Common myeloid progenitor, CD34-positive (primary cell): ENCODE measurements around the gene MRPS10.
A peak's percentile ranks its signal among the peaks of the same experiment; 100 is the strongest.

Source experiments
- CTCF ChIA-PET: fragments of 350-600 bp; sonication (Branson Sonifier 250); formaldehyde crosslinking; loops from one replicate; lab custom pipeline; 2021; ENCODE audit warnings: antibody characterized with exemption; lab: Charles Lee
- POLR2A ChIA-PET: fragments of 350-600 bp; sonication (Branson Sonifier 250); formaldehyde crosslinking; loops from one replicate; lab custom pipeline; 2021; ENCODE audit warnings: antibody characterized with exemption; lab: Charles Lee
- DNase-seq, 3 donors: peaks; one replicate each; pipeline versions ENCODE4 v3.0.0 to v3.0.0-alpha.2; 2013
- H3K27ac ChIP-seq, 2 experiments: 1 replicate in 1 of 2; 2 replicates in 1 of 2; pipeline ENCODE4 v1.7.0; 2013; ENCODE audit warnings: inconsistent platforms in 2 of 2, low read length in 2 of 2, mild to moderate bottlenecking in 2 of 2, low read depth in 1 of 2, moderate library complexity in 1 of 2; ENCODE audit not compliant: severe bottlenecking in 2 of 2, insufficient read depth in 1 of 2, poor library complexity in 1 of 2
- H3K27me3 ChIP-seq, 5 experiments: replicated peaks in 2 of 5; 1 replicate in 3 of 5; 2 replicates in 2 of 5; pipeline versions ENCODE4 v1.6.1 to v1.7.0; 2013; ENCODE audit warnings: low read length in 4 of 5, mild to moderate bottlenecking in 2 of 5, moderate library complexity in 2 of 5, inconsistent platforms in 1 of 5; ENCODE audit not compliant: insufficient read depth in 5 of 5, control insufficient read depth in 4 of 5
- H3K36me3 ChIP-seq, 4 experiments: 1 replicate in 2 of 4; 2 replicates in 2 of 4; pipeline versions ENCODE4 v1.6.1 to v1.7.0; 2013; ENCODE audit warnings: low read length in 3 of 4, control low read depth in 1 of 4, mild to moderate bottlenecking in 1 of 4; ENCODE audit not compliant: control insufficient read depth in 4 of 4, insufficient read depth in 4 of 4
- H3K4me1 ChIP-seq, 4 experiments: 1 replicate in 3 of 4; 2 replicates in 1 of 4; pipeline versions ENCODE4 v1.6.1 to v1.7.1; 2013; ENCODE audit warnings: low read length in 3 of 4, mild to moderate bottlenecking in 3 of 4, control low read depth in 1 of 4, inconsistent platforms in 1 of 4, moderate library complexity in 1 of 4; ENCODE audit not compliant: control insufficient read depth in 4 of 4, insufficient read depth in 4 of 4; ENCODE audit errors: control extremely low read depth in 1 of 4
- H3K4me3 ChIP-seq, 7 experiments: 1 replicate in 4 of 7; 2 replicates in 3 of 7; pipeline versions ENCODE4 v1.5.1 to v1.7.0; 2013; ENCODE audit warnings: mild to moderate bottlenecking in 7 of 7, low read length in 6 of 7, moderate library complexity in 6 of 7, inconsistent platforms in 2 of 7, low read depth in 2 of 7, control low read depth in 1 of 7; ENCODE audit not compliant: insufficient read depth in 4 of 7, control insufficient read depth in 1 of 7; ENCODE audit errors: extremely low read depth in 1 of 7
- H3K9me3 ChIP-seq, 5 experiments: 1 replicate in 4 of 5; 2 replicates in 1 of 5; pipeline versions ENCODE4 v1.6.1 to v1.7.1; 2013; ENCODE audit warnings: low read length in 4 of 5, mild to moderate bottlenecking in 2 of 5, inconsistent platforms in 1 of 5, low read depth in 1 of 5, moderate library complexity in 1 of 5; ENCODE audit not compliant: control insufficient read depth in 4 of 5, insufficient read depth in 2 of 5; ENCODE audit errors: control extremely low read depth in 1 of 5
- WGBS: methylation state at CpG from one replicate; pipeline ENCODE4 v1.1.5; 2013; ENCODE audit not compliant: insufficient coverage; 5-methylcytosine and 5-hydroxymethylcytosine counted together

Gene MRPS10

DNA sequence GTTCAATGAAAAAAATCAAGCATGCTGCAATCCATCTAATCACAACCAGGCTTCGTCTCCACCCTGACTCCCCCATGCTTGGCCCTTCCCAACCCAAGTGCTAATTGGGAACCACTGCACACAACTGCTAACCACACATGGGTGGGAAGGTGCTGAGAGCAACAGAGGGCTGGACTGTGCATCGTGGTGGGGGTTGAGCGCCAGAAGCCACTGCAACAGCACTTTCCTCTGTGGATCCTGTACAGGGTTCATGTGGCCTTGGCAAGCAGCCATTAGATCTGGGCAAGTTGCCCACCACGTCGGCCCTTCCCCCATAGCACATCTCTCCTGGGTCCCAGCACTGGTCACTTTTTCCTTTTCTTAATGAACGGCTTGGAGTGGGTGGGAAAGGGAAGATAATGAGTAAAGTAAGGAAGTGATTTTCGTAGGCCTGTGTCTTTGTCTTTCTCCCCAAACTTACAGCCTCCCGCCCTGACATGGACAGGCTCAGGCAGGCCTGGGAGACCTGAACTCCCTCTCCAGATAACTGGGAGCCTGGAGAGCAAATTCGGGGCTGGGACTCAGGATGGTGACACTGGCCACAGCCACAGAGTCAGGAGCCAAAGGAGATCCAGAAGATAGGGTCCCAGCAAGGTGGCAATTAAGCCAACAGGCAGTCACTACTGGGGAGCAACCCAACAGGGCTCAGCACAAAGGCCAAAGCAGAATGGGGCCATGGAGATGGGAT, 34.4 kb upstream of the MRPS10 start:
- Histone ChIP-seq H3K27ac (no peak overlapping the region), H3K4me1 (peaks cover 0 to 10% (median 7%) of the 10 kb centered on the region in 4 experiments), H3K36me3 (peaks cover 9 to 40% (median 23%) of the 10 kb centered on the region in 4 experiments), H3K27me3 (no peaks in the 10 kb centered on the region), H3K4me3 (no peak overlapping the region), H3K9me3 (no peaks in the 10 kb centered on the region)
- POLR2A ChIA-PET: no interaction called here
- CTCF ChIA-PET: interaction anchor here (0.8 to 1.5 kb wide), 2 partner anchors 9 kb away, joined by 3 read pairs; no protein-coding TSS in a partner anchor
- 36% methylated on average over 4 of the region's 9 CpGs for WGBS
- peak in 2 of 3 donors; percentile 6 to 12 for DNase-seq

- H3K27me3 ChIP-seq: no peaks in the 10 kb centered on the region
- no peaks in the 10 kb centered on the region for H3K9me3 ChIP-seq
- H3K4me1 ChIP-seq: peaks cover 0 to 10% (median 7%) of the 10 kb centered on the region in 4 experiments
- H3K27ac ChIP-seq: no peak overlapping the region
- POLR2A ChIA-PET: no interaction called here
- peaks cover 7 to 36% (median 21%) of the 10 kb centered on the region in 4 experiments for H3K36me3 ChIP-seq
- 80% methylated on average over 1 of the region's 1 CpG for WGBS
- no peak overlapping the region for H3K4me3 ChIP-seq
- CTCF ChIA-PET: interaction anchor here (0.8 to 1.5 kb wide), 2 partner anchors 9 to 10 kb away, joined by 3 read pairs; no protein-coding TSS in a partner anchor
- no peak for DNase-seq
Observed at GRCh38 chr6:42251500-42251899, 33.8 kb upstream of the MRPS10 start.

DNA sequence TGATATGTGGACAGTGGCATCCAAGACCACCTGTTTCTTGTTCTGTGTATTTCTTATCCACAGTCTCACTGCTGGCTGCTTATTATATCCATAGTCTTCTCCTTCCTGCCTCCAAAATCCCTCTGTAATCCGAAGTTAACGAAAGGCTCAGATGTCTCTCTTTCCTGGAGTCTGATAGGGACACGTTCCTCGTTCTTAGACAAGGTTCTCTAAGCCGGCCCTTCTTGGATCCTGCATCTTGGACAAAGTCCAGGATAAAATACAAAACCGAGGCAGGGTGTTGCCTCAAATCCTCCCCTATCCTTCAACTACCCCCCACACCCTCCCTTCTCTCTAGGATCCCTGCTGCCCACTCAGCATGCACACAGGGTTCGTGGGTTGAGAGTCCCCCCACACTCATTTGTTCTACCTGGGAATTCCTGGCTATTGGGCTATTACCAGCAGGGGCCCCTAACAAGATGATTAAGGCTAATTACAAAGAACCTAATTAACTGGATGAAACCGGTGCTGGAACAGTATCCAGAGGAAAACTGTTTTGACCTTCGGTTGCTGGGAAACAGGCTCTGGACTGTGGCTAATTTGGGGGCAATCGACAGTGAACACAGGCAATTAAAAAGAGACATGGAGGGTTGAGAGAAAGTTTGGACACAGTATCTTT, 32.7 kb upstream of the MRPS10 start:
- ChIA-PET CTCF (interaction anchor here (1.5 kb wide), 1 partner anchor 8 kb away, joined by 3 read pairs; no protein-coding TSS in a partner anchor), POLR2A (no interaction called here)
- H3K27ac ChIP-seq: no peak overlapping the region
- DNase-seq: no peak
- WGBS: 100% methylated on average over 8 of the region's 10 CpGs
- H3K4me1 ChIP-seq: peaks cover 0 to 10% (median 7%) of the 10 kb centered on the region in 4 experiments
- H3K4me3 ChIP-seq: no peak overlapping the region
- peaks cover 4 to 36% (median 22%) of the 10 kb centered on the region in 4 experiments for H3K36me3 ChIP-seq
- H3K27me3 ChIP-seq: no peaks in the 10 kb centered on the region
- H3K9me3 ChIP-seq: no peaks in the 10 kb centered on the region

DNA sequence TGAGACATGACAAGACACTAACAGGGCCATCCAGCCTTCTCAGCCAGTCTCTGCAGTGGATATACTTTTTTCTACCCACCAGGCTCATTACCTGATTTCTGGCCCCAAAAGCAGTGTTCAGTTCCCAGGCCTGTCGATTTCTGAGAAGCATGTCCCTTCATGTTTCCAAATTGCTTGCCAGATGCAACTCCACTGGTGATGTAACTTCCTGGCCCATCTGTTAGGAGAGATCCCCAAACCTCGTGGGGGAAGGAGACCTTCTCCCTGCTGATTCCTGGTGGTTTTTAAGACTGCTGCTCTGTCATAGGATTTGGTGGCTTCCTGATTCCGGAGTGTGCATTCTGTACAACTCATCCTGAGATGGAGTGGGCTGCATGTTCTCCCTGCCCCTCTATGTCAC, 31.6 kb upstream of the MRPS10 start:
- H3K36me3 ChIP-seq: peaks cover 6 to 31% (median 20%) of the 10 kb centered on the region in 4 experiments
- no peak for DNase-seq
- H3K4me3 ChIP-seq: no peak overlapping the region
- H3K27ac ChIP-seq: no peak overlapping the region
- H3K9me3 ChIP-seq: no peaks in the 10 kb centered on the region
- 92% methylated on average over 2 of the region's 3 CpGs for WGBS
- H3K27me3 ChIP-seq: no peaks in the 10 kb centered on the region
- CTCF ChIA-PET: no interaction called here
- POLR2A ChIA-PET: no interaction called here
- H3K4me1 ChIP-seq: peaks cover 0 to 10% (median 7%) of the 10 kb centered on the region in 4 experiments

GRCh38 chr6:42243046-42243445, 25.4 kb upstream of the MRPS10 start:
- WGBS: 90% methylated on average over 8 of the region's 11 CpGs
- peaks cover 4 to 37% (median 12%) of the 10 kb centered on the region in 4 experiments for H3K36me3 ChIP-seq
- CTCF ChIA-PET: interaction anchor here (1.0 to 1.1 kb wide), 3 partner anchors 8 to 27 kb away, joined by 3 read pairs; no protein-coding TSS in a partner anchor
- DNase-seq: no peak
- POLR2A ChIA-PET: no interaction called here
- no peak overlapping the region for H3K4me3 ChIP-seq
- no peaks in the 10 kb centered on the region for H3K9me3 ChIP-seq
- no peaks in the 10 kb centered on the region for H3K4me1 ChIP-seq
- no peak overlapping the region for H3K27ac ChIP-seq
- no peaks in the 10 kb centered on the region for H3K27me3 ChIP-seq

DNA sequence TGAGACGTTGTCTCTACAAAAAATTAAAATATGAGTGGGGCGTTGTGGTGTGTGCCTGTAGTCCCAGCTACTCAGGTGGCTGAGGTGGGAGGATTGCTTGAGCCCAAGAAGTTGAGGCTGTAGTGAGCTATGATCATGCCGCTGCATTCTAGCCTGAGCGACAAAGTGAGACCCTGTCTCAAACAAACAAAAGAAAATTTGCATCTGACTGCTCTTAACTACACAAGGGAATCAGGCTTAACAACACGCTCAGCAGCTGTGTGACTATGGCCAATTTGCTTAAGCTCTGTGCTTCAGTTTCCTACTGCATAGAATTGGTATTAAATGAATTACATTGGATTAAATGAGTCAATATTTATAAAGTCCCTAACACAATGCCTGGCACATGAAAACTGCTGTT, 24.3 kb upstream of the MRPS10 start:
- CTCF ChIA-PET: interaction anchor here (1.1 kb wide), 1 partner anchor 19 kb away, joined by 3 read pairs; no protein-coding TSS in a partner anchor
- Histone ChIP-seq H3K4me1 (no peaks in the 10 kb centered on the region), H3K4me3 (no peak overlapping the region), H3K27me3 (no peaks in the 10 kb centered on the region), H3K9me3 (no peaks in the 10 kb centered on the region), H3K27ac (no peak overlapping the region), H3K36me3 (peaks cover 4 to 37% (median 12%) of the 10 kb centered on the region in 4 experiments)
- DNase-seq: no peak
- POLR2A ChIA-PET: no interaction called here
- WGBS: 94% methylated on average over 4 of the region's 5 CpGs
